ENCODE data around the gene CPVL. TPM values are rescaled to one million over a fixed set of nuclear protein-coding genes. Genes with fewer than 3 reads are reported as not detected.

Gene CPVL
- total RNA-seq, 1 donor from 2014 or later, result 56.6 TPM

- Histone ChIP-seq H3K4me1 (peaks cover 4% of the 10 kb centered on the region), H3K36me3 (peaks cover 2% of the 10 kb centered on the region), H3K27me3 (no peaks in the 10 kb centered on the region), H3K27ac (no peak overlapping the region), H3K9ac (no peak overlapping the region), H3K9me3 (ENCODE audit: low read depth) (no peaks in the 10 kb centered on the region), H3K4me2 (no peak overlapping the region), H4K20me1 (ENCODE audit: low read depth) (no peaks in the 10 kb centered on the region), H2AFZ (replicated peaks) (no peak overlapping the region), H3K79me2 (ENCODE audit: low read depth) (no peaks in the 10 kb centered on the region), H3F3A (ENCODE audit: low read depth) (no peaks in the 10 kb centered on the region), H3K4me3 (no peak overlapping the region)
- no peak overlapping the region for H3K4me3 Mint-ChIP-seq
- no peaks in the 10 kb centered on the region for H3K27me3 Mint-ChIP-seq (ENCODE audit: insufficient read depth, low read depth)
- no peak for DNase-seq (ENCODE audit: low spot score)
- no peaks in the 10 kb centered on the region for H3K4me1 Mint-ChIP-seq
- H3K9me3 Mint-ChIP-seq, result peaks cover 9% of the 10 kb centered on the region
- no peak overlapping the region for H3K27ac Mint-ChIP-seq
- TF ChIP-seq EZH2 (IDR thresholded peaks at IDR 0.05) (no peak), EZH2phosphoT487 (IDR thresholded peaks at IDR 0.05) (no peak)
- TF ChIP-seq, protein P1, sequence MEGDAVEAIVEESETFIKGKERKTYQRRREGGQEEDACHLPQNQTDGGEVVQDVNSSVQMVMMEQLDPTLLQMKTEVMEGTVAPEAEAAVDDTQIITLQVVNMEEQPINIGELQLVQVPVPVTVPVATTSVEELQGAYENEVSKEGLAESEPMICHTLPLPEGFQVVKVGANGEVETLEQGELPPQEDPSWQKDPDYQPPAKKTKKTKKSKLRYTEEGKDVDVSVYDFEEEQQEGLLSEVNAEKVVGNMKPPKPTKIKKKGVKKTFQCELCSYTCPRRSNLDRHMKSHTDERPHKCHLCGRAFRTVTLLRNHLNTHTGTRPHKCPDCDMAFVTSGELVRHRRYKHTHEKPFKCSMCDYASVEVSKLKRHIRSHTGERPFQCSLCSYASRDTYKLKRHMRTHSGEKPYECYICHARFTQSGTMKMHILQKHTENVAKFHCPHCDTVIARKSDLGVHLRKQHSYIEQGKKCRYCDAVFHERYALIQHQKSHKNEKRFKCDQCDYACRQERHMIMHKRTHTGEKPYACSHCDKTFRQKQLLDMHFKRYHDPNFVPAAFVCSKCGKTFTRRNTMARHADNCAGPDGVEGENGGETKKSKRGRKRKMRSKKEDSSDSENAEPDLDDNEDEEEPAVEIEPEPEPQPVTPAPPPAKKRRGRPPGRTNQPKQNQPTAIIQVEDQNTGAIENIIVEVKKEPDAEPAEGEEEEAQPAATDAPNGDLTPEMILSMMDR (IDR thresholded peaks at IDR 0.05), result no peak
- H3K36me3 Mint-ChIP-seq, result no peaks in the 10 kb centered on the region
Observed at GRCh38 chr7:29063236-29063635, 83.1 kb downstream of the CPVL start.

DNA sequence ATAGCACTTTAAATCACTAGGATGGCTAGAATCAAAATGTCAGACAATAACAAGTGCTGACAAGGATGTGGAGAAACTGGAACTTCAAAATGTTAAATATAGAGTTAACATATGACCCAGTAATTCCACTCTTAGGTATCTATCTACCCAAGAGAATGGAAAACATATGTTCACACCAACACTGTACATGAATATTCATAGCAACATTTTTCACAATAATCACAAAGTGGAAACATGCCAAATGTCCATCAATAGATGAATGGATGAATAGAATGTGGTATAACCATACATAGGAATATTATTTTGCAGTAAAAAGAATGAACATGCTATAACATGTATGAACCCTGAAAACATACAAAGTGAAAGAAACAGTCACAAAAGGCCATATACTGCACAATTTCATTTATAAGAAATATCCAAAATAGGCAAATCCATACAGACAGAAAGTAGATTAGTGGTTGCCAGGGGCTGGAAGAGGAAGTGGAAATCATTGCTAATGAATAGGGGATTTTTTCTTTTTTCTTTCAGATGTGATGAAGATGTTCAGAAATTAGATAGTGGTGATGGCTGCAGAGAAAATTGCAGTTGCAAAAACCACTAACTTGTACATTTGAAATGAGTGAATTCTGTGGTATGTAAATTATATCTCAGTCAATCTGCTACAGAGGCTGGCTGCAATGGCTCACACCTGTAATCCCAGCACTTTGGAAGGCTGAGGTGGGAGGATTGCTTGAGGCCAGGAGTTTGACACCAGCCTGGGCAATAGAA, 93.0 kb downstream of the CPVL start:
- H3K4me3 Mint-ChIP-seq, result no peak overlapping the region
- Histone ChIP-seq H3K27ac (no peak overlapping the region), H3K4me1 (no peaks in the 10 kb centered on the region), H3K4me2 (no peak overlapping the region), H3K79me2 (ENCODE audit: low read depth) (no peaks in the 10 kb centered on the region), H4K20me1 (ENCODE audit: low read depth) (no peaks in the 10 kb centered on the region), H3K4me3 (no peak overlapping the region), H3K27me3 (no peaks in the 10 kb centered on the region), H3F3A (ENCODE audit: low read depth) (no peaks in the 10 kb centered on the region), H2AFZ (replicated peaks) (no peak overlapping the region), H3K9me3 (ENCODE audit: low read depth) (peaks cover 6% of the 10 kb centered on the region), H3K36me3 (peaks cover 2% of the 10 kb centered on the region), H3K9ac (no peak overlapping the region)
- no peaks in the 10 kb centered on the region for H3K4me1 Mint-ChIP-seq
- TF ChIP-seq EZH2 (IDR thresholded peaks at IDR 0.05) (no peak), EZH2phosphoT487 (IDR thresholded peaks at IDR 0.05) (no peak)
- TF ChIP-seq, protein P1 (IDR thresholded peaks at IDR 0.05), result no peak
- H3K27ac Mint-ChIP-seq, result no peak overlapping the region
- no peak for DNase-seq (ENCODE audit: low spot score)
- H3K27me3 Mint-ChIP-seq (ENCODE audit: insufficient read depth, low read depth), result no peaks in the 10 kb centered on the region
- peaks cover 2% of the 10 kb centered on the region for H3K36me3 Mint-ChIP-seq
- H3K9me3 Mint-ChIP-seq, result peaks cover 26% of the 10 kb centered on the region

DNA sequence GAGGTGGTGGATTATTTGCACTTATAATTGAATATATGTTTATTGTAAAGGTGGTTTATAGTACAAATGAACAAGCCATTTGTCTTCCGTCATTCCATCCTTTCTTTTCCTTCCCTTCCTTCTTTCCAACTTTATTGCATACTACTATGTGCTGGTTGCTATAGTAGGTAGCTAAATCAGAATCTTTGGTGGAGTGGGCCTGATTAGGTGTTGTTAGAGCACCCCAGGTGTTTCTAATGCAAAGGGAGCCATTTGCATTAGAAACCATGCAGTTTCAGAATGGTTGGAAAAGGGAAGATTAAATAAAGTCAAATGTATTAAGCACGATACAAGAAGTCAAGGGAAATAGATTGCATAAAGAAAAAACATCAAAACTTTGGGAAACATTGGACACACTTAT, 99.4 kb downstream of the CPVL start:
- H3K36me3 Mint-ChIP-seq, result peaks cover 4% of the 10 kb centered on the region
- Histone ChIP-seq H3K9me3 (ENCODE audit: low read depth) (no peaks in the 10 kb centered on the region), H3K36me3 (no peaks in the 10 kb centered on the region), H3F3A (ENCODE audit: low read depth) (peaks cover 5% of the 10 kb centered on the region), H3K9ac (no peak overlapping the region), H3K27ac (no peak overlapping the region), H3K4me1 (peaks cover 11% of the 10 kb centered on the region), H3K79me2 (ENCODE audit: low read depth) (no peaks in the 10 kb centered on the region), H3K27me3 (no peaks in the 10 kb centered on the region), H4K20me1 (ENCODE audit: low read depth) (no peaks in the 10 kb centered on the region), H2AFZ (replicated peaks) (no peak overlapping the region), H3K4me3 (no peak overlapping the region), H3K4me2 (no peak overlapping the region)
- no peak for TF ChIP-seq EZH2phosphoT487 (IDR thresholded peaks at IDR 0.05)
- TF ChIP-seq, protein P1 (IDR thresholded peaks at IDR 0.05), result no peak
- TF ChIP-seq EZH2 (IDR thresholded peaks at IDR 0.05), result no peak
- peaks cover 31% of the 10 kb centered on the region for H3K9me3 Mint-ChIP-seq
- H3K27ac Mint-ChIP-seq, result no peak overlapping the region
- H3K4me1 Mint-ChIP-seq, result peaks cover 28% of the 10 kb centered on the region
- H3K4me3 Mint-ChIP-seq, result no peak overlapping the region
- DNase-seq (ENCODE audit: low spot score), result no peak
- no peaks in the 10 kb centered on the region for H3K27me3 Mint-ChIP-seq (ENCODE audit: insufficient read depth, low read depth)

Data from neural progenitor cell (in vitro differentiated cells).